A673 (cell line): ENCODE results near the gene TEX14.

Experiments
- CTCF ChIP-seq: fragments of 300-800, 200-600 bp; sonication (generic); conservative IDR thresholded peaks from 2 replicates; pipeline ENCODE4 v1.5.1; 2017; ENCODE audit warnings: low read depth, mild to moderate bottlenecking, antibody characterized with exemption, low read length, moderate library complexity, mixed read lengths
- EZH2 ChIP-seq: fragments of 200-600 bp; sonication (generic); IDR thresholded peaks from 2 replicates; pipeline ENCODE4 v1.6.1; 2017; ENCODE audit warnings: borderline replicate concordance, low read depth, mild to moderate bottlenecking, mixed read lengths, antibody characterized with exemption, low read length; ENCODE audit not compliant: poor library complexity, severe bottlenecking

GRCh38 chr17:58574025-58574424, 117.8 kb downstream of the TEX14 start:
- no peak for TF ChIP-seq CTCF
- no peak for TF ChIP-seq EZH2
